BJ (cell line): ENCODE measurements around the gene EGFR. TPM values are rescaled to one million over a fixed set of nuclear protein-coding genes. Genes with fewer than 3 reads are reported as not detected.

Experiments
- CTCF ChIA-PET: fragments of 350-600 bp; formaldehyde crosslinking; extraction: SDS; loops from one replicate; lab custom pipeline; 2021; ENCODE audit warnings: antibody characterized with exemption, inconsistent platforms; lab: Yijun Ruan, JAX
- POLR2A ChIA-PET: fragments of 300-600 bp; sonication (Branson Sonifier 250); formaldehyde crosslinking; extraction: SDS; loops from one replicate; lab custom pipeline; 2021; ENCODE audit warnings: antibody characterized with exemption; lab: Charles Lee
- DNase-seq: peaks from one replicate; pipeline ENCODE4 v3.0.0-alpha.2; 2011; ENCODE audit warnings: low read depth
- H3K27me3 ChIP-seq: 2 replicates; pipeline ENCODE4 v1.6.0; 2011; ENCODE audit warnings: low read length; ENCODE audit not compliant: control insufficient read depth, insufficient read depth
- H3K36me3 ChIP-seq: 2 replicates; pipeline ENCODE4 v1.5.1; 2011; ENCODE audit warnings: low read length; ENCODE audit not compliant: control insufficient read depth, insufficient read depth
- H3K4me3 ChIP-seq: 2 replicates; pipeline ENCODE4 v1.5.1; 2011; ENCODE audit warnings: low read depth, mild to moderate bottlenecking, control low read depth, low read length
- polyA plus RNA-seq: library from polyadenylated mRNA; depleted of rRNA; stranded (reverse); fragments of >200 nt; gene quantifications from 2 replicates; pipeline ENCODE4 v1.2.3, GENCODE V29; 2011
- TF ChIP-seq, protein P1 (sequence below): IDR thresholded peaks from 2 replicates; pipeline ENCODE4 v1.5.1; 2011; ENCODE audit warnings: low read depth, mild to moderate bottlenecking, control low read depth, inconsistent platforms, low read length, moderate library complexity; ENCODE audit not compliant: insufficient read depth

EGFR gene
- polyA plus RNA-seq, 1 experiment, result 34.0 TPM

DNA sequence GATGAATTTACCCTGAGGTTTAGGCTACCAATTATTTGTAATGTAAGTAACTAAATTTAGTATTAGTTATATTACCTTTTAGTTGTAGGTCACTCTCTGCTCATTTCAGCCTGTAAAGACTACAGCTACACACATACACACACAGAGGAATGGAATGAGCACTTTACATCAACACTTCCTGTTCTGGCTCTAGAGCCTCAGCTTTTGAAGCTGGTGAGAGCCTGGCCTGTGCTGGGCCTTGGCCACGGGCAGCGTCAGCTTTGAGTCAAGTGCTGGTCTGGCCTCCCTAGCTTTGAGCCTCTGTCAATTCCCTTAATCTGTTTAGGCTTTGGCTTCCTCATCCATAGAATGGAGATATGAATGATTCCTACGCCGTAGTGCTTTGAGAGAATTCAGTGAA lies 141.7 kb downstream of the EGFR start:
- Histone ChIP-seq H3K27me3 (no peaks in the 10 kb centered on the region), H3K36me3 (peaks cover 39% of the 10 kb centered on the region), H3K4me3 (no peak overlapping the region)
- DNase-seq, result no peak
- TF ChIP-seq, protein P1, sequence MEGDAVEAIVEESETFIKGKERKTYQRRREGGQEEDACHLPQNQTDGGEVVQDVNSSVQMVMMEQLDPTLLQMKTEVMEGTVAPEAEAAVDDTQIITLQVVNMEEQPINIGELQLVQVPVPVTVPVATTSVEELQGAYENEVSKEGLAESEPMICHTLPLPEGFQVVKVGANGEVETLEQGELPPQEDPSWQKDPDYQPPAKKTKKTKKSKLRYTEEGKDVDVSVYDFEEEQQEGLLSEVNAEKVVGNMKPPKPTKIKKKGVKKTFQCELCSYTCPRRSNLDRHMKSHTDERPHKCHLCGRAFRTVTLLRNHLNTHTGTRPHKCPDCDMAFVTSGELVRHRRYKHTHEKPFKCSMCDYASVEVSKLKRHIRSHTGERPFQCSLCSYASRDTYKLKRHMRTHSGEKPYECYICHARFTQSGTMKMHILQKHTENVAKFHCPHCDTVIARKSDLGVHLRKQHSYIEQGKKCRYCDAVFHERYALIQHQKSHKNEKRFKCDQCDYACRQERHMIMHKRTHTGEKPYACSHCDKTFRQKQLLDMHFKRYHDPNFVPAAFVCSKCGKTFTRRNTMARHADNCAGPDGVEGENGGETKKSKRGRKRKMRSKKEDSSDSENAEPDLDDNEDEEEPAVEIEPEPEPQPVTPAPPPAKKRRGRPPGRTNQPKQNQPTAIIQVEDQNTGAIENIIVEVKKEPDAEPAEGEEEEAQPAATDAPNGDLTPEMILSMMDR, result no peak
- CTCF ChIA-PET, result no interaction called here
- POLR2A ChIA-PET, result no interaction called here

DNA sequence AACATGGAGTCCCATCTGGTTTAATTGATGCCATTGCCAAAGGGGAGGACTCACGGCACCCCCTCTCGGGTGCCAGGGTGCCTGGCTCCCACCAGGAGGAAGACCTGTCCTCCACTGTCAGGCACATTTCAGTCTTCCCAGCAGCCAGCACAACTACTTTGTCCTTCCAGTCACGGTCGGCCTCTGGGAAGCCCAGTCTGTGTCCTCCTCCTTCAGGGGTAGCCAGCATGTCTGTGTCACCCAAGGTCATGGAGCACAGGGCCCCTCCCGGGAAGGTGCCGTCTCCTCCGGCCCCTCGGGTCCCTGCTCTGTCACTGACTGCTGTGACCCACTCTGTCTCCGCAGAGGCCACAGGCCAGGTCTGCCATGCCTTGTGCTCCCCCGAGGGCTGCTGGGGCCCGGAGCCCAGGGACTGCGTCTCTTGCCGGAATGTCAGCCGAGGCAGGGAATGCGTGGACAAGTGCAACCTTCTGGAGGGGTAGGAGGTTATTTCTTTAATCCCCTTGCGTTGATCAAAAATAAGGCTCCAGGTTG lies 142.4 kb downstream of the EGFR start:
- TF ChIP-seq, protein P1, result no peak
- ChIA-PET POLR2A (no interaction called here), CTCF (no interaction called here)
- peaks cover 36% of the 10 kb centered on the region for H3K36me3 ChIP-seq
- H3K27me3 ChIP-seq, result no peaks in the 10 kb centered on the region
- H3K4me3 ChIP-seq, result no peak overlapping the region
- no peak for DNase-seq

DNA sequence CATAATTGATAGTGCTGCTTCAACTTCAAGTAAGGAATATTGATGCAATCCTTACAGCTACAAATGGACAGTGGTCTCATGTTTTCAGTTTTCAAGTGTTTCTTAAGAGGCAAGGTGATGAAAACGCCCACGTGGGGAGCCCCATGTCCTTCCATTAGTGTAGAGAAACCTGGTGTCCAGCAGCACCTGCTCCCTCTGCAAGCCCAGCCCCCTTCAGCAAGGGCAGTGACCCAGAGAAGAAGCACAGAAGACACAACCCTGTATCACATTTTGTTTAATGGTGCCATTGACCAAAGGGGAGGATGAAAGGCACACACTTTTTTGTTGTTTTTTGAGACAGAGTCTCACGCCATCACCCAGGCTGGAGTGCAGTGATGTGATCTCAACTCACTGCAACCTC lies 143.7 kb downstream of the EGFR start:
- H3K36me3 ChIP-seq, result peaks cover 32% of the 10 kb centered on the region

DNA sequence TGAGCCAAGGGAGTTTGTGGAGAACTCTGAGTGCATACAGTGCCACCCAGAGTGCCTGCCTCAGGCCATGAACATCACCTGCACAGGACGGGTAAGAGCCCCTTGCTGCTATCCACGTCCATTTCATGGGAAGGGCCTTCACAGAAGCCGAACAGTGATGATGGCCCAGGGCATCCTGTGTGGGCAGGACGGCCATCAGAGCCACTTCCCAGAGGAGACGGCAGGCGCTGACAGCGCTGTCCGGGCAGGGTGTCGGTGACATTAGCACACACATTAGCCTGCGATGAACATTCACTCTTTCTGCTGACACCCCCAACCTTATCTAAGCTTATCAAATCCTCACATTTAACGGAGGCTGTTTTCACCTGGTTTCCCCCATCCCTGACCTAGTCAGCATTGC lies 144.9 kb downstream of the EGFR start:
- POLR2A ChIA-PET, result no interaction called here
- Histone ChIP-seq H3K4me3 (no peak overlapping the region), H3K36me3 (peaks cover 29% of the 10 kb centered on the region), H3K27me3 (no peaks in the 10 kb centered on the region)
- TF ChIP-seq, protein P1, result no peak
- CTCF ChIA-PET, result interaction anchor here (1.8 kb wide), 1 partner anchor 19 kb away, joined by 5 read pairs; no protein-coding TSS in a partner anchor
- no peak for DNase-seq

More for the DNA sequence above, 143.7 kb downstream of the EGFR start:
- ChIA-PET POLR2A (no interaction called here), CTCF (interaction anchor here (1.8 kb wide), 1 partner anchor 18 kb away, joined by 5 read pairs; no protein-coding TSS in a partner anchor)
- Histone ChIP-seq H3K27me3 (no peaks in the 10 kb centered on the region), H3K4me3 (no peak overlapping the region)
- DNase-seq, result no peak
- TF ChIP-seq, protein P1, result no peak

DNA sequence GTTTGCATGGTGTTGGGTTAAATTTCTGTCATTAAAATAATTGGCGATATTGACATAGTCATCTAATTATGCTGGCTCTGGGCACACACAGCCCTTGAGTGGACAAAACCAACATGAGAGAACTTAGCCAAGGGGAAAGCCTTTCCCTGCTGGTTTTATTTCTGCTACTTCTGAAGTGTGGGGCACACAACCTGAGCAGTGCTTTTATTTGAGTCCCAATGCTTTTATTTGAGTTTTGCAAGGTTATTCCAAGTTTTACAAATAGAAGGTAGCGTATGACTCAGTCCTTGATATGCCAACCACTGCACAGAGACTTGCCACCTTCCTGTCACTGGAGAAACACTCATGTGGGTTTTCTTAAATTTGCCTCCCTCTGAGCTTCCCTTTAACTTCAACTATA lies 145.7 kb downstream of the EGFR start:
- Histone ChIP-seq H3K36me3 (peaks cover 25% of the 10 kb centered on the region), H3K27me3 (no peaks in the 10 kb centered on the region), H3K4me3 (no peak overlapping the region)
- TF ChIP-seq, protein P1, result no peak
- DNase-seq, result no peak
- ChIA-PET POLR2A (no interaction called here), CTCF (no interaction called here)
